B cell (primary cell): Measurements from ENCODE around the gene AOAH. TPM values are rescaled to one million over a fixed set of nuclear protein-coding genes. Genes with fewer than 3 reads are reported as not detected.
"Not testable (repeated sequence)": the region's sequence is repeated elsewhere in the genome, so short reads cannot be mapped to it uniquely, and the experiment has no call there.

Experiments
- ATAC-seq: fragments of 200-7000 bp; cut with Tn5 transposase; one replicate; pipeline ENCODE4 v1.10.0; 2021; ENCODE audit warnings: low read depth, mild to moderate bottlenecking, moderate number of reproducible peaks, moderate library complexity
- CTCF ChIA-PET: fragments of 350-600 bp; sonication (Branson Sonifier 250); formaldehyde crosslinking; loops from one replicate; lab custom pipeline; 2021; ENCODE audit warnings: antibody characterized with exemption, inconsistent platforms; lab: Charles Lee
- POLR2A ChIA-PET: fragments of 350-600 bp; sonication (Branson Sonifier 250); formaldehyde crosslinking; loops from one replicate; lab custom pipeline; 2021; ENCODE audit warnings: antibody characterized with exemption; lab: Charles Lee
- DNase-seq: peaks from one replicate; pipeline ENCODE4 v3.0.0; 2013
- H2AFZ ChIP-seq: 2 replicates; pipeline ENCODE4 v1.6.1; 2012; ENCODE audit warnings: mild to moderate bottlenecking, low read depth, low read length; ENCODE audit not compliant: insufficient read depth, poor library complexity, severe bottlenecking
- H3K27ac ChIP-seq, 2 donors: 1 replicate in 1 of 2; 2 replicates in 1 of 2; pipeline ENCODE4 v1.5.1; 2012 to 2013; ENCODE audit warnings: low read length in 2 of 2, mild to moderate bottlenecking in 2 of 2, moderate library complexity in 1 of 2
- H3K27me3 ChIP-seq, 4 experiments: fragments of 200-600 bp in 1 of 4; sonication (generic) in 1 of 4; replicated peaks in 1 of 4; 1 replicate in 2 of 4; 2 replicates in 2 of 4; pipeline versions ENCODE4 v1.6.1 to v1.7.0; 2013 to 2016; ENCODE audit warnings: low read length in 3 of 4, mild to moderate bottlenecking in 2 of 4, mixed read lengths in 1 of 4, moderate library complexity in 1 of 4; ENCODE audit not compliant: insufficient read depth in 4 of 4, control insufficient read depth in 3 of 4; ENCODE audit errors: control extremely low read depth in 1 of 4
- H3K36me3 ChIP-seq, 2 experiments: replicated peaks in 1 of 2; 1 replicate in 1 of 2; 2 replicates in 1 of 2; pipeline versions ENCODE4 v1.6.1 to v1.7.1; 2013; ENCODE audit warnings: low read length in 1 of 2; ENCODE audit not compliant: insufficient read depth in 2 of 2, control insufficient read depth in 1 of 2; ENCODE audit errors: control extremely low read depth in 1 of 2, extremely low read depth in 1 of 2
- H3K4me1 ChIP-seq, 2 donors: fragments of 200-600 bp in 1 of 2; sonication (generic) in 1 of 2; 1 replicate in 1 of 2; 2 replicates in 1 of 2; pipeline versions ENCODE4 v1.5.1 to v1.6.1; 2013 to 2017; ENCODE audit warnings: low read length in 2 of 2; ENCODE audit not compliant: control insufficient read depth in 2 of 2, insufficient read depth in 2 of 2
- H3K4me2 ChIP-seq: replicated peaks from 2 replicates; pipeline ENCODE3; 2012; ENCODE audit warnings: mild to moderate bottlenecking, low read depth, low read length; ENCODE audit not compliant: poor library complexity, severe bottlenecking
- H3K4me3 ChIP-seq, 5 experiments: fragments of 200-600 bp in 1 of 5; sonication (generic) in 1 of 5; 1 replicate in 3 of 5; 2 replicates in 2 of 5; pipeline versions ENCODE4 v1.5.1 to v1.7.0; 2011 to 2016; ENCODE audit warnings: low read length in 4 of 5, mild to moderate bottlenecking in 4 of 5, low read depth in 2 of 5, control low read depth in 1 of 5, moderate library complexity in 1 of 5; ENCODE audit not compliant: insufficient read depth in 1 of 5; ENCODE audit errors: control extremely low read depth in 1 of 5, extremely low read depth in 1 of 5
- H3K79me2 ChIP-seq: fragments of 200-600 bp; sonication (generic); one replicate; pipeline ENCODE4 v1.6.0; 2016; ENCODE audit warnings: low read length; ENCODE audit not compliant: control insufficient read depth, insufficient read depth
- H3K9ac ChIP-seq: fragments of 200-600 bp; sonication (generic); 2 replicates; pipeline ENCODE4 v1.6.1; 2017; ENCODE audit warnings: mild to moderate bottlenecking, low read length, moderate library complexity
- H3K9me3 ChIP-seq, 3 donors: one replicate each; pipeline versions ENCODE4 v1.6.1 to v1.7.1; 2013; ENCODE audit warnings: low read length in 2 of 3; ENCODE audit not compliant: control insufficient read depth in 2 of 3, insufficient read depth in 1 of 3; ENCODE audit errors: control extremely low read depth in 1 of 3
- H4K20me1 ChIP-seq: 2 replicates; pipeline ENCODE4 v1.6.0; 2012; ENCODE audit warnings: mild to moderate bottlenecking, low read length; ENCODE audit not compliant: insufficient read depth, control insufficient read depth, poor library complexity, severe bottlenecking
- H3K27ac Mint-ChIP-seq: one replicate; pipeline ENCODE4 v1.8.0; 2021; ENCODE audit warnings: mixed read lengths
- H3K27me3 Mint-ChIP-seq: one replicate; pipeline ENCODE4 v1.8.0; 2021; ENCODE audit warnings: mixed read lengths
- H3K4me1 Mint-ChIP-seq: one replicate; pipeline ENCODE4 v1.8.0; 2021; ENCODE audit warnings: mixed read lengths
- H3K4me3 Mint-ChIP-seq: one replicate; pipeline ENCODE4 v1.8.0; 2021; ENCODE audit warnings: mixed read lengths
- H3K9me3 Mint-ChIP-seq: one replicate; pipeline ENCODE4 v1.8.0; 2022; ENCODE audit warnings: mixed read lengths; ENCODE audit not compliant: insufficient read depth
- EZH2 ChIP-seq: IDR thresholded peaks from 2 replicates; pipeline ENCODE4 v1.6.1; 2012; ENCODE audit warnings: borderline replicate concordance, low read depth, mild to moderate bottlenecking, moderate library complexity, low read length; ENCODE audit not compliant: insufficient read depth, poor library complexity, severe bottlenecking
- WGBS: methylation state at CpG from one replicate; pipeline ENCODE4 v1.1.5; 2013; ENCODE audit warnings: missing lambda C conversion rate; ENCODE audit not compliant: insufficient coverage; 5-methylcytosine and 5-hydroxymethylcytosine counted together
- intact Hi-C: fragments of 100-400 bp; cut with micrococcal nuclease; formaldehyde crosslinking; loops from one replicate; pipeline ENCODE4 v1.10.0; 2022
- polyA plus RNA-seq: library from polyadenylated mRNA; depleted of rRNA; stranded (reverse); fragments of >200 nt; gene quantifications from 2 replicates; pipeline ENCODE4 v1.2.3, GENCODE V29; 2012
- total RNA-seq, 2 donors: library from RNA; stranded (reverse); fragments of 120-200 nt in 1 of 2; gene quantifications; 1 replicate in 1 of 2; 2 replicates in 1 of 2; pipeline versions ENCODE4 v1.2.3 to v1.2.4, GENCODE V29; 2013 to 2022
- TF ChIP-seq, protein P1 (sequence below): fragments of 200-600 bp; IDR thresholded peaks from one replicate; pipeline ENCODE4 v1.8.0; 2022; ENCODE audit warnings: antibody characterized with exemption, mild to moderate bottlenecking

AOAH gene
- total and polyA plus RNA-seq, 2 donors (not counting 1 experiment from before 2014, with no cell fraction given), result 2.6 to 5.0 TPM

DNA sequence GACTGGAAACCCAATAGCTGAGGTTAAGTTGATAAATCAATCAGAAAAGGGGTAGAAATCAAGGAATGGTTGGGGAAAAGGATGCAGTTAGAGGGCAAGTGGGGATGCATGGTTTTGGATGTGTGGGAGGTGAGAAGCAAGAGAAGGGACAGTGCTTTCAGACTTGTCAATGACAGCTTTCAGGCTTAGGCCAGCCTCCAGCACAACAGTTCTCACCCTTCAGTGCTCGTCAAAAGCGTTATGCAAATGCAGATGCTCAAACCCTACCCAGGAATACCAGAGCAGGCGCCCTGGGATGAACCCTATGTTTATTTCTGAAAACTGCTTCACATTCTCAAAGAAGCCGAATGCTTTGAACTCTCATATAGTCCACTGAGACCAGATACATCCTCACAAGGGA, 74.0 kb downstream of the AOAH start:
- no peak overlapping the region for H3K27ac ChIP-seq
- no peak for DNase-seq
- H3K36me3 ChIP-seq, result no peaks in the 10 kb centered on the region
- H3K9ac ChIP-seq, result no peak overlapping the region
- peaks cover 3% of the 10 kb centered on the region for H3K27me3 Mint-ChIP-seq
- WGBS, result 87% methylated on average over 2 of the region's 4 CpGs
- H3K4me3 Mint-ChIP-seq, result no peak overlapping the region
- H3K4me3 ChIP-seq, result no peak overlapping the region
- intact Hi-C loops, result no loop called here
- CTCF ChIA-PET, result no interaction called here
- no peak for ATAC-seq
- no peaks in the 10 kb centered on the region for H3K27me3 ChIP-seq
- no peak overlapping the region for H3K4me2 ChIP-seq
- no peaks in the 10 kb centered on the region for H3K4me1 ChIP-seq
- POLR2A ChIA-PET, result no interaction called here
- H3K9me3 Mint-ChIP-seq, result no peaks in the 10 kb centered on the region
- no peaks in the 10 kb centered on the region for H4K20me1 ChIP-seq
- H3K9me3 ChIP-seq, result no peaks in the 10 kb centered on the region
- no peaks in the 10 kb centered on the region for H3K4me1 Mint-ChIP-seq
- no peak overlapping the region for H3K27ac Mint-ChIP-seq
- no peak overlapping the region for H2AFZ ChIP-seq
- no peaks in the 10 kb centered on the region for H3K79me2 ChIP-seq
- TF ChIP-seq EZH2, result no peak
- TF ChIP-seq, protein P1, sequence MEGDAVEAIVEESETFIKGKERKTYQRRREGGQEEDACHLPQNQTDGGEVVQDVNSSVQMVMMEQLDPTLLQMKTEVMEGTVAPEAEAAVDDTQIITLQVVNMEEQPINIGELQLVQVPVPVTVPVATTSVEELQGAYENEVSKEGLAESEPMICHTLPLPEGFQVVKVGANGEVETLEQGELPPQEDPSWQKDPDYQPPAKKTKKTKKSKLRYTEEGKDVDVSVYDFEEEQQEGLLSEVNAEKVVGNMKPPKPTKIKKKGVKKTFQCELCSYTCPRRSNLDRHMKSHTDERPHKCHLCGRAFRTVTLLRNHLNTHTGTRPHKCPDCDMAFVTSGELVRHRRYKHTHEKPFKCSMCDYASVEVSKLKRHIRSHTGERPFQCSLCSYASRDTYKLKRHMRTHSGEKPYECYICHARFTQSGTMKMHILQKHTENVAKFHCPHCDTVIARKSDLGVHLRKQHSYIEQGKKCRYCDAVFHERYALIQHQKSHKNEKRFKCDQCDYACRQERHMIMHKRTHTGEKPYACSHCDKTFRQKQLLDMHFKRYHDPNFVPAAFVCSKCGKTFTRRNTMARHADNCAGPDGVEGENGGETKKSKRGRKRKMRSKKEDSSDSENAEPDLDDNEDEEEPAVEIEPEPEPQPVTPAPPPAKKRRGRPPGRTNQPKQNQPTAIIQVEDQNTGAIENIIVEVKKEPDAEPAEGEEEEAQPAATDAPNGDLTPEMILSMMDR, result no peak

DNA sequence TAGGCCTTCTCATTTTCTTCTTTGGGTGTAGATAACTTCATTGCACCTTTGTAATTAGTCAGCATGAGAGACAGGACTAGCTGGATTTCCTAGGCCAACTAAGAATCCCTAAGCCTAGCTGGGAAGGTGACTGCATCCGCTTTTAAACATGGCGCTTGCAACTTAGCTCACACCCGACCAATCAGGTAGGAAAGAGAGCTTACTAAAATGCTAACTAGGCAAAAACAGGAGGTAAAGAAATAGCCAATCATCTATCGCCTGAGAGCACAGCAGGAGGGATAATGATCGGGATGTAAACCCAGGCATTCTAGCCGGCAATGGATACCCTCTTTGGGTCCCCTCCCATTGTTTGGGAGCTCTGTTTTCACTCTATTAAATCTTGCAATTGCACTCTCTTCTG, 75.0 kb downstream of the AOAH start:
- H3K4me2 ChIP-seq, POLR2A ChIA-PET, H3K4me1 Mint-ChIP-seq: not testable (repeated sequence)

More for the DNA sequence above, 75.0 kb downstream of the AOAH start:
- H3K9ac ChIP-seq, H3K79me2 ChIP-seq, H3K4me1 ChIP-seq, ATAC-seq, H3K9me3 Mint-ChIP-seq, DNase-seq, H3K4me3 ChIP-seq, H3K36me3 ChIP-seq, H3K27me3 ChIP-seq, intact Hi-C loops, H3K27me3 Mint-ChIP-seq, H3K9me3 ChIP-seq, H3K4me3 Mint-ChIP-seq, H2AFZ ChIP-seq, H3K27ac Mint-ChIP-seq, H4K20me1 ChIP-seq, H3K27ac ChIP-seq: not testable (repeated sequence)
- CTCF ChIA-PET, result interaction anchor here (1.2 to 2.0 kb wide), 2 partner anchors 22 to 29 kb away, joined by 3 to 9 read pairs; no protein-coding TSS in a partner anchor
- WGBS, result 99% methylated on average over 6 of the region's 6 CpGs
